BJ (cell line): ENCODE measurements around the gene RBP4. TPM values are rescaled to one million over a fixed set of nuclear protein-coding genes. Genes with fewer than 3 reads are reported as not detected.

Experiments
- CTCF ChIA-PET: fragments of 350-600 bp; formaldehyde crosslinking; extraction: SDS; loops from one replicate; lab custom pipeline; 2021; ENCODE audit warnings: antibody characterized with exemption, inconsistent platforms; lab: Yijun Ruan, JAX
- POLR2A ChIA-PET: fragments of 300-600 bp; sonication (Branson Sonifier 250); formaldehyde crosslinking; extraction: SDS; loops from one replicate; lab custom pipeline; 2021; ENCODE audit warnings: antibody characterized with exemption; lab: Charles Lee
- DNase-seq: peaks from one replicate; pipeline ENCODE4 v3.0.0-alpha.2; 2011; ENCODE audit warnings: low read depth
- H3K27me3 ChIP-seq: 2 replicates; pipeline ENCODE4 v1.6.0; 2011; ENCODE audit warnings: low read length; ENCODE audit not compliant: control insufficient read depth, insufficient read depth
- H3K36me3 ChIP-seq: 2 replicates; pipeline ENCODE4 v1.5.1; 2011; ENCODE audit warnings: low read length; ENCODE audit not compliant: control insufficient read depth, insufficient read depth
- H3K4me3 ChIP-seq: 2 replicates; pipeline ENCODE4 v1.5.1; 2011; ENCODE audit warnings: low read depth, mild to moderate bottlenecking, control low read depth, low read length
- polyA minus RNA-seq: library from RNA; depleted of rRNA, polyadenylated mRNA; stranded (reverse); fragments of >200 nt; gene quantifications from 2 replicates; pipeline ENCODE4 v1.2.3, GENCODE V29; 2011; rRNA and poly(A)+ RNA removed
- polyA plus RNA-seq: library from polyadenylated mRNA; depleted of rRNA; stranded (reverse); fragments of >200 nt; gene quantifications from 2 replicates; pipeline ENCODE4 v1.2.3, GENCODE V29; 2011; rRNA removed
- TF ChIP-seq, protein P1 (sequence below): IDR thresholded peaks from 2 replicates; pipeline ENCODE4 v1.5.1; 2011; ENCODE audit warnings: low read depth, mild to moderate bottlenecking, control low read depth, inconsistent platforms, low read length, moderate library complexity; ENCODE audit not compliant: insufficient read depth

The RBP4 gene
- polyA plus RNA-seq (0.22 and 0.26 TPM in 2 replicates), polyA minus RNA-seq (0.31 TPM in 1 of 2 replicates, not detected in the other)

DNA sequence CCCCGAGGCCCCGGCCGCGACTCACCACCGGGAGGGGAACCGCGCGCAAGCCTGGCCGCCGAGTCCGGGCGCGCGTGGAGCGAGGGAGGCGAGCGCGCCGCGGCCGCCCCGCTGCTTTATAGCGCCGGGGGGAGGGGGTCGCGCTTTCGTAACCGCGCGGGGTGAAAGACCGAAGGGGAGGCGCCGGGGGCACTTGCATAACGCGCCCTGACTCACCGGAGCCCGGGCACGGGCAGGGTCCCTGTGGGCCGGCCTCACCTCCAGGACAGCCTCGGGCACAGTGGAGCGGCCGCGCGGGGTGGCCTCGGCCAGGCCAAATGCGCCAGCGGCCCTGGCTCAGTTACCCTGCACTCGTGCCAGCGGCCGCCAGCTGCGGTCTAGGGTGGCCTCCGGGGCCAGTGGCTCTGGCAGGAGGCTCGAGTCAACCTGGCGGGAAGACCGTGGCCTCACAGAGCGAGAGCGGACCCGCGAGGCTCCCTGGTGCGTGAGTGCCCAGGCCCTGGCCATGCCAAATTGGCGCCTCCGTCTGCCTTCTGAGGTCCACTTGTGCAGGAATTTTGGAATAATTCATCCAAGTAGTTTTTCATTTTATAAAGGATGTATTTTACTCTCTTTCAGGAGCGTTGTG is at the start of gene RBP4:
RBP4 (minus strand) TSS at position 90 of the 628 bp plus-strand sequence. CDS start 207 bp downstream, outside the sequence.
- no peak for DNase-seq
- H3K4me3 ChIP-seq = peak within 1 kb of the TSS; percentile 13; the same call in 1 of the 2 replicates
- CTCF ChIA-PET = no interaction called here

DNA sequence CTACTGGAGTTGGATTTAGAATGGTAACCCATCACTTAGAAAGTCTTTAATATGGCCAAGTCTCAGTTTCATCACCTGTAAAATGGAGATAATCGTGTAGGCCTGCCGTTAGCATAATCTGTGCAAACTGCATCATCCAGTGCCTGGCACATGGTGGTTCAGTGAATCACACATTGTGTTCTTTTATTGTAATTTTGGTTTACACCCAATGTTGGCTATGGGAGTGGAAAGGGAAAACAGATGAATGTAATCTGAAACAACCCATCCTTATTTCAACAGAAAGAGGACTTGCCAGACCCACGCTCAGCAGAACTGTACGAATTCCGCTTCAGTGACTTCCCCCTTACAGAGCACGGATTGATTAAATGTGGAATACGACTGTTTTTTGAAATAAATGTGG is 38.8 kb upstream of the RBP4 start:
- Histone ChIP-seq H3K36me3 (no peaks in the 10 kb centered on the region), H3K4me3 (no peak overlapping the region), H3K27me3 (peaks cover 1% of the 10 kb centered on the region; the same call in 1 of the 2 replicates)
- POLR2A ChIA-PET = no interaction called here
- TF ChIP-seq, protein P1, sequence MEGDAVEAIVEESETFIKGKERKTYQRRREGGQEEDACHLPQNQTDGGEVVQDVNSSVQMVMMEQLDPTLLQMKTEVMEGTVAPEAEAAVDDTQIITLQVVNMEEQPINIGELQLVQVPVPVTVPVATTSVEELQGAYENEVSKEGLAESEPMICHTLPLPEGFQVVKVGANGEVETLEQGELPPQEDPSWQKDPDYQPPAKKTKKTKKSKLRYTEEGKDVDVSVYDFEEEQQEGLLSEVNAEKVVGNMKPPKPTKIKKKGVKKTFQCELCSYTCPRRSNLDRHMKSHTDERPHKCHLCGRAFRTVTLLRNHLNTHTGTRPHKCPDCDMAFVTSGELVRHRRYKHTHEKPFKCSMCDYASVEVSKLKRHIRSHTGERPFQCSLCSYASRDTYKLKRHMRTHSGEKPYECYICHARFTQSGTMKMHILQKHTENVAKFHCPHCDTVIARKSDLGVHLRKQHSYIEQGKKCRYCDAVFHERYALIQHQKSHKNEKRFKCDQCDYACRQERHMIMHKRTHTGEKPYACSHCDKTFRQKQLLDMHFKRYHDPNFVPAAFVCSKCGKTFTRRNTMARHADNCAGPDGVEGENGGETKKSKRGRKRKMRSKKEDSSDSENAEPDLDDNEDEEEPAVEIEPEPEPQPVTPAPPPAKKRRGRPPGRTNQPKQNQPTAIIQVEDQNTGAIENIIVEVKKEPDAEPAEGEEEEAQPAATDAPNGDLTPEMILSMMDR = no peak
- no peak for DNase-seq
- CTCF ChIA-PET = no interaction called here

More for the DNA sequence above, at the start of gene RBP4:
- POLR2A ChIA-PET = no interaction called here
- H3K36me3 ChIP-seq = no peaks in the 10 kb centered on the region
- peaks cover 14% of the 10 kb centered on the region for H3K27me3 ChIP-seq
- TF ChIP-seq, protein P1 = no peak

DNA sequence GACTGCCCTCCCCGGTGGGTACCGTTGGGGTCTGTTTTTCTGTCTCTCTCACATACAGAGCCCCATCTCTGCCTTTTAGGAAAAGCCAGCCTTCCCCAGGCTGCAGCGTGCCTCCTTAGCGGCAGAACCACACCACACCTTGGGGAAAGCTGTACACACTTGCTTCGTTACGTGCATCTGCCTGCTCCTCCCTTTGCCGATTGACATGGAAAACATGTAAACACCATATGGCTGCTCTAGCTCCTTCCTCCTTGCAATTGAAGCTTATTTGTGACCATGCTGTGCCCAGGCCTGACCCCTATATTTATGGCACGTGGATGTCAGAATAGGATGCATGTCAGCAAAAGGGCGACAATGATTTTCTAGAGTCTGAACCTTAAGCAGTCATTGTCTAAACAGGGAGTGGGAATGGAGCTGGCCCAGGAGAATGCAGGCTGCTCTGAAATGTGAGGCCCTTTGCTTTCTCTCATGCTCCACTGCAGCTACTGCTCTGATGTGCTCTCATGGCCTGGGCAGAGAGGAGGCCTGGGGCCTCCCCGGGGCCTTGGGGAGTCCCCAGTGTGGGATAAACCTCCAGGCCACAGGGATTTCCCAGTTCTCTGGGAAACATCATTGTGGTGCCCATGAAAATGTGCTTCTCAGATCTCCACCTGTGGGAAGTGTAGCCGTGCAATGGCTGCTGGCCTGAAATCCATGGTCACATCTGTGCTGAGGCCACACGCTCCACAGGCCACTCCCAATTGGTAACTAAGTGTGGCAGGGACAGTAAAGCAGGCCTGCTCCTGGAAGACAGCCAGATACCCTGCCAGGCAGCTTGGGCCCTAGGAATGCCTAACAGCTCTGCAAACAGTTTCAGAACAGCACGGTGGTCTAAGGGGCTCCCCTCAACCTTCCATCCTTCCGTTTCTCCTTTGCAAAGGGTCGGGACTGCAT is 29.9 kb upstream of the RBP4 start:
- DNase-seq = no peak
- CTCF ChIA-PET = no interaction called here

DNA sequence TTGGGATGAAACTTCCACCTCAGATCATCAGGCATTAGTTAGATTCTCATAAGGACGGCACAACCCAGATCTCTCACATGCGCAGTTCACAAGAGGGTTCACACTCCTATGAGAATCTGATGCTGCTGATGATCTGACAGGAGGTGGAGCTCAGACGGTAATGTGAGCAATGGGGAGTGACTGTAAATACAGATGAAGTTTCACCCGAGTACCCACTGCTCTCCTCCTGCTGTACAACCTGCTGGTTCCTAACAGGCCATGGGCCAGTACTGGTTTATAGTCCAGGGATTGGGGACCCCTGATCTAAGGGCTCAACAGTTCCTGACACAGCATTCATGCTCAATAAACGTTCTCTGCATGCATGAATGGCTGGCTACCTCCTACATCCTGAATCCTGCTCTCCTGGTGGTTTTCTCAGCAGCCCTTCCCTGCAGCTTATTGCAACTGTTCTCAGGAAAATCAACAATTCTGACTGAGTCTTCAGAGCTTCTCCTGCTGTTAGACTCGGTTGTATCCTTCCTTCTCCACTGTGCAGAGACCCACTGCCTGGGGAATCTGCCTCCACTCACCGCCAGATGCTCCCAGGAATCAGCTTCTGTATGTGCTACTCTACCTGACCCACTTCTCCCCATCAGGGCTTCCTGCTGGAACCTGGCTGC is 28.7 kb upstream of the RBP4 start:
- TF ChIP-seq, protein P1 = no peak
- H3K27me3 ChIP-seq = peaks cover 9% of the 10 kb centered on the region
- POLR2A ChIA-PET = no interaction called here

More for the DNA sequence above, 29.9 kb upstream of the RBP4 start:
- H3K4me3 ChIP-seq = no peak overlapping the region
- POLR2A ChIA-PET = no interaction called here
- peaks cover 9% of the 10 kb centered on the region for H3K27me3 ChIP-seq
- TF ChIP-seq, protein P1 = no peak
- H3K36me3 ChIP-seq = no peaks in the 10 kb centered on the region

More for the DNA sequence above, 28.7 kb upstream of the RBP4 start:
- no peak overlapping the region for H3K4me3 ChIP-seq
- no peaks in the 10 kb centered on the region for H3K36me3 ChIP-seq
- CTCF ChIA-PET = no interaction called here
- no peak for DNase-seq
